ENCODE results near the gene MUC20.

DNA sequence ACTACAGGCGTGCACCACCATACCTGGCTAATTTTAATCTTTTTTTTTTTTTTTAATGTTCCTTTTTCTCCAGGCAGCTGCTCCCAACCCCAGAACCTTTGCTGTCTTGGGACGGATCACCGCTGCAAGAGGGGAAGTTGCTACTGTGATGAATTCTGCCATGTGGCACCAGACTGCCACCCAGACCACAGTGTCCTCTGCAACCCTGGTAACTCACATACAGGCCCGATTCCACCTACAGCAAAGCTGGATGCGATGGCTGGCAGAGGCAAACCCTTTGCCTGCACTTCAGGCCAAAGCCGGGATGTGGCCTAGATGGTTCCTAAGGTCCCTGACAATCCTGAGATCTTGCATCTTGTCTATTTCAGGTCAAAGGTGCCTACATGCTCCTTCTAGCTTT lies 12.7 kb upstream of the MUC20 start:
- TF ChIP-seq, protein P1, sequence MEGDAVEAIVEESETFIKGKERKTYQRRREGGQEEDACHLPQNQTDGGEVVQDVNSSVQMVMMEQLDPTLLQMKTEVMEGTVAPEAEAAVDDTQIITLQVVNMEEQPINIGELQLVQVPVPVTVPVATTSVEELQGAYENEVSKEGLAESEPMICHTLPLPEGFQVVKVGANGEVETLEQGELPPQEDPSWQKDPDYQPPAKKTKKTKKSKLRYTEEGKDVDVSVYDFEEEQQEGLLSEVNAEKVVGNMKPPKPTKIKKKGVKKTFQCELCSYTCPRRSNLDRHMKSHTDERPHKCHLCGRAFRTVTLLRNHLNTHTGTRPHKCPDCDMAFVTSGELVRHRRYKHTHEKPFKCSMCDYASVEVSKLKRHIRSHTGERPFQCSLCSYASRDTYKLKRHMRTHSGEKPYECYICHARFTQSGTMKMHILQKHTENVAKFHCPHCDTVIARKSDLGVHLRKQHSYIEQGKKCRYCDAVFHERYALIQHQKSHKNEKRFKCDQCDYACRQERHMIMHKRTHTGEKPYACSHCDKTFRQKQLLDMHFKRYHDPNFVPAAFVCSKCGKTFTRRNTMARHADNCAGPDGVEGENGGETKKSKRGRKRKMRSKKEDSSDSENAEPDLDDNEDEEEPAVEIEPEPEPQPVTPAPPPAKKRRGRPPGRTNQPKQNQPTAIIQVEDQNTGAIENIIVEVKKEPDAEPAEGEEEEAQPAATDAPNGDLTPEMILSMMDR (conservative IDR thresholded peaks at IDR 0.05) = no peak
- TF ChIP-seq EZH2 (IDR thresholded peaks at IDR 0.05; ENCODE audit: low read depth) = no peak
